HL-60/S4 (cell line): ENCODE results near the gene MGAT4A.

ENCODE experiments used
- in situ Hi-C: fragments of 300-500 bp; cut with MboI; formaldehyde crosslinking; loops from 2 replicates; pipeline ENCODE4 v1.14.3; 2022; ENCODE audit warnings: low sequenced_read_pairs

The MGAT4A gene

DNA sequence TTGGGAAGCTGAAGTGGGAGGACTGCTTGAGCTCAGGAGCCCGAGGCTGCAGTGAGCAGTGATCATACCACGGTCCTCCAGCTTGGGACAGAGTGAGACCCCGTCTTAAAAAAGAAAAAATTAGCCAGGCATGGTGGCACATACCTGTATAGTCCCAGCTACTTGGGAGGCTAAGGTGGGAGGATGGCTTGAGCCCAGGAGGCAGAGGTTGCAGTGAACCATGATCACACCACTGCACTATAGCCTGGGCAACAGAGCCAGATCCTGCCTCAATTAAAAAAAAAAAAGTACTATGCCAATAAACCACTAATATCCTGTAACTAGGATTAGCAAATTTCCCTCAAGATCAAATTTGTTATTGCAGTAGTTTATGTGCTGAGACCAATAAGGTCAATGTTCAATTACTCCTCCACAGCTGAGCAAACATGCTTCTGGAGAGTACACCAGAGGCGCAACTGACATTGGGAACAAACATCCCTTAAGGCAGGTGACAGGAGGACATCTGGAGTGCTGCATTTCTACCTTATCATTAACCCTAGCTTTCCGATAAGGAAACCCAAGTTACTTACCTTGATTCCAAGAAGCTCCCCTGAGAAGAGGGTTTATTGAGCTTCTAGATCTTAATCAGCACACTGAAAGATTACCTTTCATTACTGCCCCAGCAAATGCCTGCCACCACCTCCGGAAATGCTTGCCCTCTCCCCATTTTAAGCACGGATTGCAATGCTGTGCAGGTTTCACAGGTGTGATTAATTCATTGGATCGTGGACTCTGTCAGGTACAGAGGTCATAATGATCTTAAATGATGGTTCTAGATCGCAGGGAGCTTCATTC is 26.2 kb downstream of the MGAT4A start:
- in situ Hi-C loops, result no loop called here

- in situ Hi-C loops, result no loop called here
Observed at GRCh38 chr2:98703738-98704137, 27.2 kb downstream of the MGAT4A start.

DNA sequence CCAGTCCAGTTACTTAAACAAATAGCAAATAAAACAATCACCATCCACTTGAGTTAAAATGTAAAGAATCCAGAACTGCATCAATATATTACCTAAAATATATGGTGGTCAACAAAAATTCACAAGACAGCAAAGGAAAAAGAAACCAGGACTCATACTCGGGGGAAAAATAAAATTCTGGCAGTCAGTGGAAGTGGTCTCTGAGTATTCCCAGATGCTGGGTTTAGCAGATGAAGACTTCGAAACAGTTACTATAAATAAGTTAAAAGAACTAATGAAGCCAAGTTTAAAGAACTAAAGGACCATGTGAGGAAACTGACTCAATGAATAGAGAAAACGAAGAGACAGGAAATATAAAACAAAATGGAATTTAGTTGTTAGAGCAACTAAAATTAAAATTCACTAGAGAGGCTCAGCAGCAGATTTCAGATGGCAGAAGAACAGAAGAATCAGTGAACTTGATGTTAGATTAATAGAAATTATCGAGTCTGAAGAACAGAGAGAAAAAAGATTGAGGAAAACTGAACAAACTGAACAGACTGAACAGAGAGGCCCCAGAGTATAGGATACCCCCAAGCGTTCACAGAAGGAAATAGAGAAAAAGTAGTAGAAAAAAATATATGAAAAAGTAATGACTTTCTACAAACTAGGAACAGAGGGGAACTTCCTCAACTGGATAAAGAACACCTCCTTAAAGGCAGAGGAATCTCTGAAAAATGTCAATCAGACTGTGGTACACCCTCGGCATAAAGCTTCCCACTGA is 27.9 kb downstream of the MGAT4A start:
- in situ Hi-C loops, result no loop called here

- in situ Hi-C loops, result no loop called here
Observed at GRCh38 chr2:98702127-98702802, 28.7 kb downstream of the MGAT4A start.

GRCh38 chr2:98701230-98701629 is 29.7 kb downstream of the MGAT4A start:
- in situ Hi-C loops, result no loop called here

GRCh38 chr2:98698896-98699295 is 32.0 kb downstream of the MGAT4A start:
- in situ Hi-C loops, result no loop called here

DNA sequence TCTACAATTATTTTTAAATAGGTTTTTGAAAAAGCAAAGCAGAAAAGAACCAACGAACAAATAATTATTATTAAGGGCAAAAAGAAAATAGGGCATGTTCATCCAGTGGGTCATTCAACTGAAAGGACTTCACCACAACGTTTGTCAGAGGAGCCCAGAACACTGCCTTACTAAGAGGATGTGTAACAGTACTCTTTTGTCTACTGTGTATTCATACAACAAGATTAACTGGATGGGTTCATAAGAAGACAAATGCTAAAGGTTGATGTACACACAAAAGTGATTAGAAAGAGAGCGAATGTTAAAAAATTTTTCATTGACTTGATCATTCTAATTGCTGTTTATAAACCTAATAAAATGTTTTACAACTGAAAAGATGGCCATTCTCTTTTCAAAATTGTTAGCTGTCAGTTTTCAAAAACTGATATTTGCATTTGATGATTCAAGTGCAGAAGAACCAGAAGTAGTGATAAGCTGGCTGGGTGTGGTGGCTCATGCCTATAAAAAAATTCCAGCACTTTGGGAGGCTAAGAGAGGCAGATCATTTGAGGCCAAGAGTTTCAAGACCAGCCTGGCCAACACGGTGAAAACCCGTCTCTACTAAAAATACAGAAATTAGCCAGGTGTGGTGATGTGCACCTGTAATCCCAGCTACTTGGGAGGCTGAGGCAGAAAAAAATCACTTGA is 33.1 kb downstream of the MGAT4A start:
- in situ Hi-C loops, result no loop called here

GRCh38 chr2:98696200-98696599 is 34.7 kb downstream of the MGAT4A start:
- in situ Hi-C loops, result no loop called here

DNA sequence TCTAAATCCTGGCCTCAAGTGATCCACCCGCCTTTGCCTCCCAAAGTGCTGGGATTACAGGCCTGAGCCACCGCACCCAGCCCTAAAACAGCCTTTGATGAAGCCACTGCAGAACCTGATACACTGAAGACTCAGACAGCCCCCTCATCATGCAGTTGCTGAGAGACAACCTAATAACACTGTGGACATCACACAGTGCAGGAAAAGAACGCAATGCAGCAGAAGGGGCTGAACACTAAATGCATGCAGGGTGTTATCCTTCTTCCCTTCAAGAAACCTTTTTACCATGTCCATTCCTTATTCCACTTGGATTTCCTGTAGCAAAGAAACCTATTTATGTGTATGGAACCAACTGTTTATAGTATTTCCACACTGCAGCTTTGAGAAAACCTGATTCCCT is 35.7 kb downstream of the MGAT4A start:
- in situ Hi-C loops, result no loop called here

- in situ Hi-C loops, result no loop called here
Observed at GRCh38 chr2:98693477-98693876, 37.5 kb downstream of the MGAT4A start.

- in situ Hi-C loops, result no loop called here
Observed at GRCh38 chr2:98692090-98693054, 38.6 kb downstream of the MGAT4A start.

GRCh38 chr2:98691303-98691702 is 39.6 kb downstream of the MGAT4A start:
- in situ Hi-C loops, result no loop called here

DNA sequence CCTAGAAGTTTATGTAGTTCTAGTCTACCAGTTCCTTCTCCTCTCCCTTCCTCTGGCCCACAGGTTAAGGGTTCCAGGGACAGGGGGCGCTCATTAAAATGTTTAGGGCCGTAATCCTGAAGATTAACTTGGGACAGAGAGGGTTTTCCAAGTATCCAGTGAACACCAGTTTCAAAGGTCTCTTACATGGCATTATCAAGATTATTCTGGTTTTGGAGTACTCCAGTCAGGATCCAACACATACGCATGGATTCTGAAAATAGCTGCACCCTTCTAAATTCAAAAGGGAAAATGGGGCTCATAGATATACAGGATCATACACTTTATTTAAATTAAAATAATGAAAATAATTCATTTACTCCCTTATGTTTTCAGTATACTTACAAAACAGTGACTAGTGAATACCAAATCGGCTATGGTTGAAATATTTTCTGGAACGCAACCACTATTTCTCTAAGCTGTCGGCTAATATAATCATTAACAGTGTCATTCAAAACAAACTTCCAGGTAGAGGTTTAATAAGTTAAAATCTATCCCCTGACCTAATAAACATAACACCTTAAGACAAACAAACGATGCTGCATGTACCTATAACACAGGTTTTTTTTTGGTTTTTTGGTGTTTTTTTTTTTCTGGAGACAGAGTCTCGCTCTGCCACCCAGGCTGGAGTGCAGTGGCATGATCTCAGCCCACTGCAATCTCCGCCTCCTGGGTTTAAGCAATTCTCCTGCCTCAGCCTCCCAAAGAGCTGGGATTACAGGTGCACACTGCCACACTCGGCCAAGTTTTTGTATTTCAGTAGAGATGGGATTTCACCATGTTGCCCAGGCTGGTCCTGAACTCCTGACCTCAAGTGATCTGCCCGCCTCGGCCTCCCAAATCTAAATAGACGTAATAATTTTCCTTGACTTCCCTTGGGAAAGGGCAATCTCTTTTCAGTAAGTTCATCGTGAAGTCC is 44.7 kb downstream of the MGAT4A start:
- in situ Hi-C loops, result no loop called here

- in situ Hi-C loops, result no loop called here
Observed at GRCh38 chr2:98683728-98684127, 47.2 kb downstream of the MGAT4A start.

- in situ Hi-C loops, result no loop called here
Observed at GRCh38 chr2:98676742-98677141, 54.2 kb downstream of the MGAT4A start.

GRCh38 chr2:98674233-98674964 is 56.5 kb downstream of the MGAT4A start:
- in situ Hi-C loops, result no loop called here

DNA sequence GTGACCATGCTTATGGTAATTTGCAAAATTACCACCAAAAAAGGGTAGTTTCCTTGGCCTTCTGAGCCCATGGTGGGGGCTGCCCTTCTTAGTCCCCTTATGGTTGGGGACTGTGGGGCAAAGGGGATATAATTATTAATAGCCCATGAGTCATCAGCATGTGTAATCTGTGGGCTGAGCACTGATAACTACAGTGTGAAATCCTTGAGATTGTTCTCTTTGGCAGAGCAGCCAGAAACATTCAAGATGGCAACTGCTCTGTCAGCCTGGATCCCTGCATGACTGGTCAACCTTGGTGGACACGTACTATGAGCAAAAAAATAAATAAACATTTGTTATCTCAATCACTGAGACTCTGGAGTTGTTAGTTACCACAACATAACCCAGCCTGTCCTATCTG is 61.3 kb downstream of the MGAT4A start:
- in situ Hi-C loops, result no loop called here

DNA sequence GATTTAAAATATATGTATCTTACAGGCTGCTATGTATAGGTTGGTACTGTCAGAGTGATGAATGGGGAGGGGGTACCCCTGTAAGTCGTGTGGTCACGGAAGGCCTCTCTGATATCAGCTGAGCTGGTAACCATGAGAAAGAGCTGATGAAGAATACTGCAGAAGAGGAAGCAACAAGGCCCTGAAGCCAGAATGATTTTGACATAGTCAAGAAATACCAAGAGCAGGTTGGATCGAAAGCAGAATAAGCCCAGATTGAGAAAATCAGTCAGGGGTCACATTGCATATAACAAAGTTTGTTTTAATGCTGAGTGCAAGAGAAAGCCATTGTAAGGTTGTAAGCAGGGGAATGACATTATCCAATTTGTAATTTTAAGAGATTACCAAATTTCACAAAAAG is 65.3 kb downstream of the MGAT4A start:
- in situ Hi-C loops, result no loop called here
